HG03571 (cell line): ENCODE measurements around the gene PCED1B.
"Not testable (repeated sequence)": the region's sequence is repeated elsewhere in the genome, so short reads cannot be mapped to it uniquely, and the experiment has no call there.

Experiments used
- ATAC-seq: cut with Tn5 transposase; IDR thresholded peaks from one replicate; pipeline ENCODE4 v1.9.1; 2021; ENCODE audit not compliant: unreplicated experiment

The PCED1B gene, protein sequence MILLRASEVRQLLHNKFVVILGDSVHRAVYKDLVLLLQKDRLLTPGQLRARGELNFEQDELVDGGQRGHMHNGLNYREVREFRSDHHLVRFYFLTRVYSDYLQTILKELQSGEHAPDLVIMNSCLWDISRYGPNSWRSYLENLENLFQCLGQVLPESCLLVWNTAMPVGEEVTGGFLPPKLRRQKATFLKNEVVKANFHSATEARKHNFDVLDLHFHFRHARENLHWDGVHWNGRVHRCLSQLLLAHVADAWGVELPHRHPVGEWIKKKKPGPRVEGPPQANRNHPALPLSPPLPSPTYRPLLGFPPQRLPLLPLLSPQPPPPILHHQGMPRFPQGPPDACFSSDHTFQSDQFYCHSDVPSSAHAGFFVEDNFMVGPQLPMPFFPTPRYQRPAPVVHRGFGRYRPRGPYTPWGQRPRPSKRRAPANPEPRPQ

DNA sequence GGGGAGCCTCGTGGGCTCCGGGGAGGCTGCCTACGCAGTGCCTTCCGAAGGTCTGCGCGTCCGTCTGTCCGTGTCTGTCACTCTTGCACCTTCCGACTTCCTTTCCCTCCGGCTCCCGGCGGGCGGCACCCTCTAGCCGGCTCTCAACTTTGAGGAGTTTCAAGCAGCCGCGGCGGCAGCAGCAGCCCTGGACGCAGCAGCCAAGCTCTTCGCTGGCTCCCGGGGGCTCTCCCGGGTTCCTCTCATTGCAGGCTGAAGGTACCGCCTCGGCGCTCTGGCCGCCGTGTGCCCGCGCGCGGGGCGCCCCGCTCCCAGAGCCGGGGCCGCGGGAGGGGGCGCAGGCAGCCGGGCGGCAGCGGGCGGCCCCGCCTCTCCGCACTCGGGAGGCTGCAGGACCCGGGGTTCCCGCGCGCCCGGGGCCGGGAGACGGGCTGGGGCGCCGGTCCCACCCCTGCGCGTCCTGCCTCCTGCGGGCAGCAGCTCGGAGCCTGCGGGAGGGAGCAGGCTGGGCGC is at the start of gene PCED1B, which contains the start of gene AMIGO2:
TSS of gene PCED1B (plus strand) at position 154 of the 513 bp plus-strand sequence. CDS start 155,443 bp downstream, outside the sequence.
TSS of gene AMIGO2 (minus strand) at position 492 of the 513 bp plus-strand sequence. CDS start 957 bp downstream, outside the sequence.
- ATAC-seq: peak; percentile 64

DNA sequence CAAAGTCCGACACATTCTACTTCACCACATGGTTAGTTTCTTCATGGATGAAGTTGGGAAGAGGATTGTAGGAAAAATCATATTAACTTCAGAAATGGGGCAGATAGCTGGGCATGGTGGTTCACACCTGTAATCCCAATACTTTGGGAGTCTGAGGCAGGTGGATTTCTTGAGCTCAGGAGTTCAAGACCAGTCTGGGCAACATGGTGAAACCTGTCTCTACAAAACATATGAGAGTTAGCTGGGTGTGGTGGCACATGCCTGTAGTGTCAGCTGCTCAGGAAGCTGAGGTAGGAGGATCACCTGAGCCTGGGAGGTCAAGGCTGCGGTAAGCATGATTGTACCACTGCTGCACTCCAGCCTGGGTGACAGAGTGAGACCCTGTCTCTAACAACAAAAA is 49.5 kb upstream of the PCED1B start:
- no peak for ATAC-seq

DNA sequence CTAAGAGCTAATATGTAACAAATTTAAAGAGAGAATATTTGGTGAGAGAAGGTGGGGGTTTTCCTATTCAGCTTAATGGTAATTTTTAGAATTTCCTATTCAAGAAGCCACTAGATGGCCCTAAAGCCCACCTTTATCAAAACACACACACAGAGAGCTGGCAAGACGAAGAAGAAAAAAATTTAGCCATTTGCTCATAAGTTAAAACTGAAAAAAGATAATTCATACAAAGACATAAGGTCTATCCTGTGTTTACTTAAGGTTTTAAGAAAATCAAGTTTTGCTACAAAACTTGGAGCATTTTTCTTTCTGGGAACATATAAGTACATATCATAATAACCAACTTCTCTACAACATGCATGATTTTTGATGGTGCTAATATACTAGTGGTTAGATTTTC is 46.8 kb upstream of the PCED1B start:
- no peak for ATAC-seq

DNA sequence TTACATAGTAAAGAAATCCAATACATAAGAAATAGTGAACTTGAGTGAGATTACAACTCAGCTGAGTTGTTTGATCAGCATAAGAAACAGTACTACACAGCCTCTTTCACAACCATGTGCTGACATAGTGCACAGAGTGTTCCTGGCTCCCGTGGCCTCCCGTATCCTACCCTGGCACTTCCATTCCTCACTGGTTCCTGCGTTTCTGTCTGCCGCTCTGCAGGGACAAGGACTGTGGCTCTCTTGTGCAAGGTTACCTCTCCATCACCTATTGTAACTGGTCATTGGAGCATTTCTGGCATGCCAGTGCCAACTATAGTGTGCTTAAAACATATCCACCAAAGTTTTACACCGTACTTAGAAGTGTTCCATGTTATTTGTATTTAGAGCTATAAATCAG is 46.3 kb upstream of the PCED1B start:
- no peak for ATAC-seq

DNA sequence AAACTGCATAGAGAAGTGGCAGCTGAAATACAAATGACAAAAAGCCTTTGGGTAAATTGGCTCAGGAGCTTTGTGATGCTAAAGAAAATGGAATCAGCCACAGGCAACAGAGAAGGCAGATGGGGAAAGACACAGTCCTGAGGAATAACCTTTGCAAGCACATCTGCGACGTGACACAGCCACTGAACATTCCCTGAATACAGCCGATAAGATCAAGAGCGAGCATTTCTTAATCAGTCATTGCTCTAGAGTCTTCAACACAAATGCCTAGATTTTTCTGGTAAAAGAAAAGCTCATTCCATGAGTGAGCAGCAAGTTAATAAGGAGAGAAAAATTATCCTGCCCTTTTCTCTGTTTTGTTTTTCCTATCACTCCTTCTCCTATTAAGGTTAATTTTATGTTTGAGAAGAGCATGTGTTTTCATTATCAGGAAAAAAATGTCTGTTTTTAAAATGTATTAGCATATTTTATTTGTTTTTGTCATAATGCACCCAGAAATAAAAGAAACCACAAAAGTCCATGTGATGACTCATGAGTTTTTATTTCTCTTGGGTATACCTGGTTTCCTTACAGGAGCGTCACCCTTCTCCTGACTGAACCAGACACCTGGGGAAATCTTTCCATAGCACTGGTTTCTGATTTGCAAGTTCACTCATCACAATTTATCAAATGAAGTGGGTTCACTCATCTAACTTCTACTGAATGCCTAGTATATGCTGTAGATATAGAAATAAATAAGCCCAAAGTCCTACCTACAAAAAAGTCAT is 45.4 kb upstream of the PCED1B start:
- ATAC-seq: no peak

DNA sequence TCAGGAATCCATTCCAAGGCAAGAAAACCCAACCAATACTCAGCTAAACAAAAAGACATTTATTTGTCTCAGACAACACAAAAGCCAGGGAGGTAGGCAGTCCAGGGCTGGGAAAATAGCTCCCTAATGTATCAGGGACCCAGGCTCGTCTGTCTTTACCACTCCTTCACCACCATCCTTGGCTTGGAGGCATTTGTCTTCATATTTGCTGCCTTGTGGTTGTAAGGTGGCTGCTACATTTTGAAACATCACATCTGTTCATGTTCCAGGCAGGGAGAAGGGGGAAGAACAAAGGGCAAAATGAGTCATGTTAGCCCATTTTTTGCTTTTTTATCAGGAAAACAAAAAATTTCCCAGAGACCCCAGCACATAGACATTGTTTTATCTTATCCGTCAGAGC is 44.8 kb upstream of the PCED1B start:
- no peak for ATAC-seq

DNA sequence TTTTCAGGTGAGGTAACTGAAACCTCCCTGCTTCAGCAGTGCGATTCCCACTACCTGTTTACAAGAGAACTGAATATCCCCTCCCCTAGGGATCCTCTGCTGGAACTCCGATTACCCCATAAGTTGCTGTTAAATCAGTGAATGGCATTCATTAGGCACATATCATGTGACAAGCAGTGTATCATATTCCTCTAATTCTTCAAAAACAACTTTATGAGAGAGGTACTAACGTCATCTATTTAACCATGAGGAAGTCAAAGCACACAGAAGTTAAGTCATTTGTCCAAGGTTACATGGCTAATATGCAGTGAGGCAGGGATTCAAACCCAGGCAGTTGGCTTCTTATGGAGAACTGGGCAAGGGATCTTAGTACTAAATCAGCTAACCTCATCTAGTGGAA is 43.9 kb upstream of the PCED1B start:
- ATAC-seq: no peak

DNA sequence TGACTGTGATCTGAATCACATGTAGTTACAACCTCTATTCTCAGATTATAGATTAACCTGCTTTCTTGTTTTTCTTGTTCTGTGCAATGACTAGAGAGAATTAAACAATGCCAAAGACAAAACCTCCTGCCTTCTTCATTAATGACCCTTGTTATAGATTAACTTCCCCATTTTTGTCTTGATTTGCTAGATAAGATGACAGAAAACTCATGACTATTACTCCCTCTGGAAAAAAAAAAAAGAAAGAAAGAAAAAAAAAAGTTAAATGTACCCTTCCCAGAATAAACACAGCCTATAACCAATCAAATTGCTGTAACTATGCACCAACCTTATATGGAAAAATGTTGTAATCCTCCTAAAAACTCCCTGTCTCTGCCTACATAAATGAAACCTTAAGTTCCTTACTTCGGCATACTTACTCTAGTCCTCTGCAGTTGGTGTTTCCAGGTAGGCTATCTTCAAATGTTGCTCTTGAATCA is 41.1 kb upstream of the PCED1B start:
- no peak for ATAC-seq

DNA sequence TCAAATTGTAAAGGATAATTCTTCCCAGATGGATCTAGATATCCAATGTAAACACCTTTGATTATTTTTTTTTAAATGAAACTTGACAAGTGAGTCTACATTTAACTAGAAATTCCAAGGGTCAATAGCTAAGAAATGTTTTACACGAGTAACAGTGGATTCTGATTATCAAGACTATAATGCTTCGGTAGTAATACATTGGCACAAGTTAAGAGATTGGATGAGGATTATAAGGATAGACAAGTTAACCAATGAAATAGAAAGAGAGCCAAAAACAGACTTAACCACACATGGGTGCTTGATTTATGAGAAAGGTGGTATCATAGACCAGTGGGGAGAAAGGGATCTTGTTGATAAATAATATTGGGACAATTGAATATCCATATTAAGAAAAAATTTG is 40.3 kb upstream of the PCED1B start:
- no peak for ATAC-seq

DNA sequence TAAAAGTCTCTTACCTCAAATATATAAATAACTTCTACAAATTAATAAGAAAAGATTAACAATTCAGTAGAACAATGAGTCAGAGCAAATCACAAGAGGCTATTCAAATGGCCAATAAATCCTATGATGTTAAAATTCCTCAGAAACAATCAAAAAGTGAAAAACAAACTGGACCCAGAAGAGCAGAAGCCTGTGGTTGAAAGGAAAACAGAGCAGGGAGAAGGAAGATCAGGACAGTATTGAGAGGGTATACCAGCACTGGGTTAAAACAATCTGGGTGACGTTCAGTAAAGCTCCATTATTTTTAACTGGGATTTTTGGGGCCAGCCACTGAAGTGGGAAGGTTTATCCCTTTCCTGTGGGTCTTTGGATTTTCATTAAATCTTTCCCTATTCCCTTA is 39.7 kb upstream of the PCED1B start:
- ATAC-seq: no peak

DNA sequence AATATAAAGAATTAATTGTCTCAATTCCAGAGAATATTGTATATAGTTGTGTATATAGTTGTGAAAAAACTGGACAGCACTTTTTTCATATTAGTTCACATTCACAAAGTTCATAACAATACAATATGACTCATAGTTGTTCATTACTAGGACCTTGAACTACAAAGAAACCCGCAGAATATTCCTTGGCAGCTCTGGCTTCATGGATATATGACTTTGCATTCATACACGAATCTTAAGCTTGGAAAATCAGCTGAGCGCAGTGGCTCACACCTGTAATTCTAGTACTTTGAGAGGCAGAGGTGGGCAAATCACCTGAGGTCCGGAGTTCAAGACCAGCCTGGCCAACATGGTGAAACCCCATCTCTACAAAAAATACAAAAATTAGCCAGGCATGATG is 38.1 kb upstream of the PCED1B start:
- ATAC-seq: no peak

DNA sequence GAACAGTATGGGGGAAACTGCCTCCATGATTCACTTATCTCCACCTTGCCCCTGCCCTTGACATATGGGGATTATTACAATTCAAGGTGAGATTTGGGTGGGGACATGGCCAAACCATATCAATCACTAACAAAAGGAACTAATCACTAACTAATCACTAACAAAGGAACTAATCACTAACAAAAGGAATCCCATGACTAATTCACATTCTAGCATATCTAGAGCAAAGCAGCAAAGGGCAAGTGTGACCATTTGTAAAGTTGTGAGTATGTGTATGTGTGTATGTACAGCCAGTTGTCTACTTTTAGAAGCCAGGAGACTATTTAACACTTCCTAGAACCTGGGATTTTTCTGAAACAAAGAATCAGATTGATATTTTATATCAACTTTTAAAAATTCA is 30.9 kb upstream of the PCED1B start:
- ATAC-seq: no peak

DNA sequence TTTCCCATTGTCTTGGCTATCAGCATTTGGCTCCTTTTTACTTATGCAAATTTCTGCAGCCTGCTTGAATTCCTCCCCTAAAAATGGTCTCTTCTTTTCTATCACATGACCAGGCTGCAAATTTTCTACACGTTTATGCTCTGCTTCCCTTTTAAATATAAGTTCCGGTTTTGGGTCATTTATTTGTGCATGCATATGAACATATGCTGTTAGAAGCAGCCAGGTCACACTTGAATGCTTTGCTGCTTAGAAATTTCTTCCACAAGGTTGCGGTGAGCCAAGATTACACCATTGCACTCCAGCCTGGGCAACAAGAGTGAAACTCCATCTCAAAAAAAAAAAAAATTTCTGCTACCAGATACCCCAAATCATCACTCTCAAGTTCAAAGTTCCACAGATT is 28.1 kb upstream of the PCED1B start:
- ATAC-seq: not testable (repeated sequence)

DNA sequence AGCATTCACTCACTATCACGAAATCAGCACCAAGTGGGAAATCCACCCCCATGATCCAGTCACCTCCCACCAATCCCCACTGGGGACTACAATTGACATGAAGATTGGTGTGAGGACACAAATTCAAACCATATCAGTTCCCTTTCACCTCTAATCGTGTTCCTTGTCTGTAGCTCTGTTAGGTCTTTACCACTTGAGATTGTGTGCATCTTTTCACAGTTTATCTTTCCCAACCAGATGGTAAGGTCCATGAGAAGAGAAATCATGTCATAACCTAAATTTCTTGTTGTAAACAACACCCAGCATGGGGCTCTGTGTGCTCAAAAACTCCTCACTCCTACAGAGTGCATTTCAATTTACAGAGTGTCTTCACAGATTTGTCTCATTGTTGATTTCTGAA is 27.1 kb upstream of the PCED1B start:
- ATAC-seq: no peak

DNA sequence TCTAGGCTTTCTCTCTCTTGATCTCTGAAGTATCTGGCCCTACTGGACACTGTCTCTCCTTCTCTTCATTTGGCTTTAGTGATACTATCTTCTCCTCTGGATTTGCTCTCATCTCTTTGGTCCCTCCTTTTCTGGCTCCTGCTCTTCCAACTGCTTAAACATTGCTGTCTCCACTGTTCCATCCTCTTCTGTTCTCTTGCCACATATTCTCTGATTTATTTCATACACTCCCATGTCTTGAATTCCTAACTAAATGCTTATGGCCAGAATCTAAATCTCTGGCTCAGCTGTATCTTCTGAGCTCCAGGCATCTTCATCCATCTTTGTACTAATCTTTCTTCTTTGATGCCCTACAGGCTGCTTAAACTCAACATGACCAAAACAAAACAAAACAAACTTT is 25.5 kb upstream of the PCED1B start:
- no peak for ATAC-seq

DNA sequence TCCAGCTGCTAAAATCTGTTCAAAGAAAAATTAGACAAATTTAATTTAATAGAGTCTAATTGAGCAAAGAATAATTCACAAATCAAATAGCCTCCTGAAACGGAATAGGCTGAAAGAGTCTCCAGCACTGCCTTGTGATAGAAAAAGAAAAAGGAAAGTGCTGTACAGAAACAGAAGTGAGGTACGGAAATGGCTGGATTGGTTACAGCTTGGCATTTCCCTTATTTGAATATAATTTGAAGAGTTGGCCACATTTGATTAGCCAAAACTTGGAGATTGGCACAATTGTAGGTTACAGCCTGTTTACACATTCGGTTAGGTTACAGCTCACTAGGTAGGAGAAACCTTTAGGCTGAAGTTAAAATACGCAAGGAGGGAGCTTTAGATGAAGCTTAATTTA is 24.8 kb upstream of the PCED1B start:
- no peak for ATAC-seq

DNA sequence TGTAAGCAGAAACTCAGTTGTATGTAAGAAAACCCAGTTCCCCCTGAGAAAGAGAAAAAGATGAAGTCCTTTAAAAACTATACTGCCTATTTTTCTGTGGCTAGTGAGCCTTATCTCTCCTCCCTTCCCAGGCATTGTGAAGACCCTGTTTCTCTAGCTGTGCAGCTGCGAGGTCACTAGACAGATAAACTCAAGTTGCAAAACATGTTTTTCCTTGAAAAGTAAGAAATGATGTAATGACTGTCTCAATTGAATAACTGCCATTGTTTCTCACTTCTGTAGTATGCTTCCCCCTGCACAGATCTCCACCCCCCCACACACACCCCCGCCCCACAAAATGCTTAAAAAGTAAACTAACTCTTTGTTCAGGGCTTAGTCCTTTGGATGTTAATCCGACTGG is 23.6 kb upstream of the PCED1B start:
- ATAC-seq: not testable (repeated sequence)

DNA sequence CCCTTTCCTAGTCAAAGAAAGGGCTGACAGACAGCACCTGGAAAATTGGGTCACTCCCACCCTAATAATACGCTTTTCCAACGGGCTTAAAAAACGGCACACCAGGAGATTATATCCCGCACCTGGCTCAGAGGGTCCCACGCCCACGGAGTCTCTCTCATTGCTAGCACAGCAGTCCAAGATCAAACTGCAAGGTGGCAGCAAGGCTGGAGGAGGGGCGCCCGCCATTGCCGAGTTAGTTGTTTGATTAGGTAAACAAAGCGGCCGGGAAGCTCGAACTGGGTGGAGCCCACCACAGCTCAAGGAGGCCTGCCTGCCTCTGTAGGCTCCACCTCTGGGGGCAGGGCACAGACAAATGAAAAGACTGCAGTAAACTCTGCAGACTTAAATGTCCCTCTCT is 22.5 kb upstream of the PCED1B start:
- ATAC-seq: not testable (repeated sequence)

DNA sequence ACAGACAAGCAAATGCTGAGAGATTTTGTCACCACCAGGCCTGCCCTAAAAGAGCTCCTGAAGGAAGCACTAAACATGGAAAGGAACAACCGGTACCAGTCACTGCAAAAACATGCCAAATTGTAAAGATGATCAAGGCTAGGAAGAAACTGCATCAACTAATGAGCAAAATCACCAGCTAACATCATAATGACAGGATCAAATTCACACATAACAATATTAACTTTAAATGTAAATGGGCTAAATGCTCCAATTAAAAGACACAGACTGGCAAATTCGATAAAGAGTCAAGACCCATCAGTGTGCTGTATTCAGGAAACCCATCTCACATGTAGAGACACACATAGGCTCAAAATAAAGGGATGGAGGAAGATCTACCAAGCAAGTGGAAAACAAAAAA is 20.8 kb upstream of the PCED1B start:
- not testable (repeated sequence) for ATAC-seq

DNA sequence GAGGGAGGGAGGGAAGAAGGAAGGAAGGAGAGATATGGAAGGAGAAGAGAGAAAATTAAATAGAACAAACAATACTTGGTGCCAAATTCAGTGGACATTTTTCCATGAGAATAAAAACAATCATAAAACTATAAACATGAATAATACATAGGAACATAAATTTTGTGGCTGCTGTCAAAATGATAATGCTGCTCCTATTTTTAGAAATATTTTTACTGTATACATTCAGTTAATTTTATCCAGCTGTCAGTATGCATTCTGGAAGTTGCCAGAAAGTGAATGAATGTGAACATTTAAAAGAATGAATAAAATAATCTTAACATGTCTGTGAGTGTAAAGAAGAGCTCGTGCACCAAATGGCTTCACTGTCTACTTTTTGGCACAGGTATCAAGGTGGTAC is 13.9 kb upstream of the PCED1B start:
- ATAC-seq: no peak

DNA sequence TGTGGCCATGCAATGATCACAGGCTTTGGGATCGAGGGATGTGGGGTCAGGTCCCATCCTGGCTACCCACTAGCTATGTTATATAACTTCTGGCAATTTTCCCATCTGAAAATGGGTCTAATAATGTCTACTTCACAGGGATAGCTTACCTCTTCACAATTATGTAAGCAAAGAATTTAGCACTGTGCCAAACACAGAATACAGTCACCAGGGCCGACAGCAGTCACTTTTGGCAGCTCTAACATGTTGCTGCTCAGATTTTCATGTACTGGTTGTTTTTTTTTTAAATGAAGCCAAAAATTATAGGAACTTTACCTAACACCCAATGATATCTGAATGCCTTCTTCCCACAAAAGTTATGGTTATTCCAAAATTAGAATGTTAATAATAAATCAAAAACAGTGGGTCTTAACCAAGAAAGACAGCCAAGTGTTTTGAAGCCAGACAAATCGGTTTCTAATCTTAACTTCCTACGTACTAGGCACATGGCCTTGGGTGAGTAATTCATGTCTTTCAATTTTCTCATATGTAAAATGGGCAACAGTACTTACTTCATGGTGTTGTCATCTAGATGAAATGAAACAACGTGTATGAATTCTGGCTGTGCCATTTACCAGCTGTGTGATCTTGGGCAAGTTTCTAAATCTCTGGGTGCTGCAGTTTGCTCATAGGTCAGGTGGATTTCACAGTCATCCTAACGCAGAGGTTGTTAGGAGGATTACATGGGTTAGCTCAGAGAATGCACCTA is 13.0 kb upstream of the PCED1B start:
- ATAC-seq: no peak
